ENCODE measurements around the gene QKI. TPM values are rescaled to one million over a fixed set of nuclear protein-coding genes. Genes with fewer than 3 reads are reported as not detected.

Gene QKI
- total and polyA plus RNA-seq, 2 donors (not counting 1 experiment from before 2014, with no cell fraction given) = 129 to 224 TPM

GRCh38 chr6:163529605-163530004 lies 115.1 kb downstream of the QKI start:
- no peaks in the 10 kb centered on the region for H3K36me3 ChIP-seq (ENCODE audit: control insufficient read depth, insufficient read depth, low read length)
- no peaks in the 10 kb centered on the region for H3K9me3 ChIP-seq (ENCODE audit: control insufficient read depth, insufficient read depth, low read depth, low read length)
- peak; percentile 81 to 95 for DNase-seq (ENCODE audit: low read depth in 2 of 2)
- H3K79me2 ChIP-seq (ENCODE audit: control insufficient read depth, insufficient read depth, low read length) = peaks cover 81% of the 10 kb centered on the region
- H3K4me2 ChIP-seq (ENCODE audit: extremely low read depth, insufficient read depth, low read length) = peak overlapping the region; percentile 88
- H3K27me3 ChIP-seq (ENCODE audit: control insufficient read depth, insufficient read depth, low read length) = no peaks in the 10 kb centered on the region
- TF ChIP-seq EZH2 (IDR thresholded peaks at IDR 0.05; ENCODE audit: low read length, missing control alignments) = no peak
- TF ChIP-seq, protein P1, sequence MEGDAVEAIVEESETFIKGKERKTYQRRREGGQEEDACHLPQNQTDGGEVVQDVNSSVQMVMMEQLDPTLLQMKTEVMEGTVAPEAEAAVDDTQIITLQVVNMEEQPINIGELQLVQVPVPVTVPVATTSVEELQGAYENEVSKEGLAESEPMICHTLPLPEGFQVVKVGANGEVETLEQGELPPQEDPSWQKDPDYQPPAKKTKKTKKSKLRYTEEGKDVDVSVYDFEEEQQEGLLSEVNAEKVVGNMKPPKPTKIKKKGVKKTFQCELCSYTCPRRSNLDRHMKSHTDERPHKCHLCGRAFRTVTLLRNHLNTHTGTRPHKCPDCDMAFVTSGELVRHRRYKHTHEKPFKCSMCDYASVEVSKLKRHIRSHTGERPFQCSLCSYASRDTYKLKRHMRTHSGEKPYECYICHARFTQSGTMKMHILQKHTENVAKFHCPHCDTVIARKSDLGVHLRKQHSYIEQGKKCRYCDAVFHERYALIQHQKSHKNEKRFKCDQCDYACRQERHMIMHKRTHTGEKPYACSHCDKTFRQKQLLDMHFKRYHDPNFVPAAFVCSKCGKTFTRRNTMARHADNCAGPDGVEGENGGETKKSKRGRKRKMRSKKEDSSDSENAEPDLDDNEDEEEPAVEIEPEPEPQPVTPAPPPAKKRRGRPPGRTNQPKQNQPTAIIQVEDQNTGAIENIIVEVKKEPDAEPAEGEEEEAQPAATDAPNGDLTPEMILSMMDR (conservative IDR thresholded peaks at IDR 0.05 in 1 of 2, IDR thresholded peaks at IDR 0.05 in 1 of 2; ENCODE audit: low read depth in 1 of 2, low read length in 2 of 2) = no peak
- H3K4me1 ChIP-seq (ENCODE audit: control insufficient read depth, extremely low read depth, insufficient read depth, low read length) = peaks cover 40% of the 10 kb centered on the region
- no peak overlapping the region for H3K9ac ChIP-seq (ENCODE audit: insufficient read depth, low read length)
- peak overlapping the region in 1 of 4 experiments; percentile 23 for H3K4me3 ChIP-seq (replicated peaks in 1 of 4; ENCODE audit: control extremely low read depth in 1 of 4, insufficient read depth in 1 of 4, low read depth in 3 of 4, low read length in 4 of 4)
- H2AFZ ChIP-seq (ENCODE audit: low read length) = no peak overlapping the region
- peak overlapping the region; percentile 64 for H3K27ac ChIP-seq (ENCODE audit: insufficient read depth, low read length)
- H4K20me1 ChIP-seq (ENCODE audit: control insufficient read depth, extremely low read depth, insufficient read depth, low read length) = peaks cover 2% of the 10 kb centered on the region

DNA sequence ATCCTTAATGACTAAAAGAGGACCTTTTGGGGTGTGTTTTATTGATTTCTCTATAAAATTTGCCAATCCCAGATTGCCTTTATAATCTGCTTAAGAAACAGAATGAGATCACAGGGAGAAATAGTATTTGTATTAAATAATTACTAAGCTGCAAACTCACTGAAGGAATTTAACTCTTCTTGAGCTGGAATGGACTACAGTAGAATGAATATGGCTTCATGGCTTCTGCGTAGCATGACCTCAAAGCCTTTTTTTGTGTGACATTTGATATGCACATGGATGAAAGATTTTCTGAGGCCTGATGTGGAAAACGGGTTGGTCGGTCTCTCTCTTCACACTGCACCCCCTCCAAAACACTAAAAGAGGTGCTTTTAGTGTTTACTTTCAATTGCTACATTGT lies 115.9 kb downstream of the QKI start:
- Histone ChIP-seq H3K27ac (ENCODE audit: insufficient read depth, low read length) (peak overlapping the region; percentile 64), H3K4me2 (ENCODE audit: extremely low read depth, insufficient read depth, low read length) (peak overlapping the region; percentile 88), H3K36me3 (ENCODE audit: control insufficient read depth, insufficient read depth, low read length) (no peaks in the 10 kb centered on the region), H2AFZ (ENCODE audit: low read length) (no peak overlapping the region), H3K4me1 (ENCODE audit: control insufficient read depth, extremely low read depth, insufficient read depth, low read length) (peaks cover 41% of the 10 kb centered on the region), H4K20me1 (ENCODE audit: control insufficient read depth, extremely low read depth, insufficient read depth, low read length) (peaks cover 2% of the 10 kb centered on the region), H3K9me3 (ENCODE audit: control insufficient read depth, insufficient read depth, low read depth, low read length) (no peaks in the 10 kb centered on the region), H3K4me3 (replicated peaks in 1 of 4; ENCODE audit: control extremely low read depth in 1 of 4, insufficient read depth in 1 of 4, low read depth in 3 of 4, low read length in 4 of 4) (no peak overlapping the region), H3K9ac (ENCODE audit: insufficient read depth, low read length) (no peak overlapping the region), H3K79me2 (ENCODE audit: control insufficient read depth, insufficient read depth, low read length) (peaks cover 84% of the 10 kb centered on the region), H3K27me3 (ENCODE audit: control insufficient read depth, insufficient read depth, low read length) (no peaks in the 10 kb centered on the region)
- TF ChIP-seq, protein P1 (conservative IDR thresholded peaks at IDR 0.05 in 1 of 2, IDR thresholded peaks at IDR 0.05 in 1 of 2; ENCODE audit: low read depth in 1 of 2, low read length in 2 of 2) = no peak
- TF ChIP-seq EZH2 (IDR thresholded peaks at IDR 0.05; ENCODE audit: low read length, missing control alignments) = no peak
- peak in 1 of 2 donors; percentile 57 for DNase-seq (ENCODE audit: low read depth in 2 of 2)

- Histone ChIP-seq H3K4me1 (ENCODE audit: control insufficient read depth, extremely low read depth, insufficient read depth, low read length) (peaks cover 41% of the 10 kb centered on the region), H3K27ac (ENCODE audit: insufficient read depth, low read length) (peak overlapping the region; percentile 61), H3K79me2 (ENCODE audit: control insufficient read depth, insufficient read depth, low read length) (peaks cover 80% of the 10 kb centered on the region), H3K4me2 (ENCODE audit: extremely low read depth, insufficient read depth, low read length) (peak overlapping the region; percentile 40), H3K27me3 (ENCODE audit: control insufficient read depth, insufficient read depth, low read length) (no peaks in the 10 kb centered on the region), H3K9ac (ENCODE audit: insufficient read depth, low read length) (no peak overlapping the region), H2AFZ (ENCODE audit: low read length) (no peak overlapping the region), H3K9me3 (ENCODE audit: control insufficient read depth, insufficient read depth, low read depth, low read length) (no peaks in the 10 kb centered on the region), H4K20me1 (ENCODE audit: control insufficient read depth, extremely low read depth, insufficient read depth, low read length) (peaks cover 2% of the 10 kb centered on the region), H3K4me3 (replicated peaks in 1 of 4; ENCODE audit: control extremely low read depth in 1 of 4, insufficient read depth in 1 of 4, low read depth in 3 of 4, low read length in 4 of 4) (no peak overlapping the region), H3K36me3 (ENCODE audit: control insufficient read depth, insufficient read depth, low read length) (no peaks in the 10 kb centered on the region)
- no peak for DNase-seq (ENCODE audit: low read depth in 2 of 2)
- TF ChIP-seq, protein P1 (conservative IDR thresholded peaks at IDR 0.05 in 1 of 2, IDR thresholded peaks at IDR 0.05 in 1 of 2; ENCODE audit: low read depth in 1 of 2, low read length in 2 of 2) = no peak
- TF ChIP-seq EZH2 (IDR thresholded peaks at IDR 0.05; ENCODE audit: low read length, missing control alignments) = no peak
Measured at GRCh38 chr6:163531122-163531521, 116.6 kb downstream of the QKI start.
